ENCODE results near the gene ZNF697.

ZNF697 gene

GRCh38 chr1:119631086-119631432, 17.0 kb downstream of the ZNF697 start:
- no peaks in the 10 kb centered on the region for H3K79me2 ChIP-seq (ENCODE audit: insufficient read depth, low read length)
- no peaks in the 10 kb centered on the region for H3K36me3 ChIP-seq (ENCODE audit: low read length)
- no peak overlapping the region for H3K9ac ChIP-seq (ENCODE audit: low read length)
- H3K9me3 ChIP-seq (ENCODE audit: insufficient read depth, low read length) = no peaks in the 10 kb centered on the region
- H3K9me2 ChIP-seq (replicated peaks; ENCODE audit: insufficient read depth, low read length) = no peaks in the 10 kb centered on the region
- no peak overlapping the region for H2AFZ ChIP-seq (ENCODE audit: low read depth, low read length, severe bottlenecking)
- TF ChIP-seq CTCF (IDR thresholded peaks at IDR 0.05; ENCODE audit: insufficient read depth, low read length, poor library complexity, severe bottlenecking) (no peak), EZH2phosphoT487 (conservative IDR thresholded peaks at IDR 0.05; ENCODE audit: low read length) (no peak)
- no peak overlapping the region for H3K4me2 ChIP-seq (ENCODE audit: low read depth, low read length, poor library complexity, severe bottlenecking)
- H3K27me3 ChIP-seq (ENCODE audit: low read length) = no peaks in the 10 kb centered on the region
- no peak overlapping the region for H3K4me3 ChIP-seq (ENCODE audit: insufficient read depth, low read length, poor library complexity, severe bottlenecking)
- H3K27ac ChIP-seq (ENCODE audit: low read depth, low read length) = no peak overlapping the region
- no peaks in the 10 kb centered on the region for H3F3A ChIP-seq (ENCODE audit: insufficient read depth)
- H4K20me1 ChIP-seq (ENCODE audit: low read depth, low read length) = no peaks in the 10 kb centered on the region

DNA sequence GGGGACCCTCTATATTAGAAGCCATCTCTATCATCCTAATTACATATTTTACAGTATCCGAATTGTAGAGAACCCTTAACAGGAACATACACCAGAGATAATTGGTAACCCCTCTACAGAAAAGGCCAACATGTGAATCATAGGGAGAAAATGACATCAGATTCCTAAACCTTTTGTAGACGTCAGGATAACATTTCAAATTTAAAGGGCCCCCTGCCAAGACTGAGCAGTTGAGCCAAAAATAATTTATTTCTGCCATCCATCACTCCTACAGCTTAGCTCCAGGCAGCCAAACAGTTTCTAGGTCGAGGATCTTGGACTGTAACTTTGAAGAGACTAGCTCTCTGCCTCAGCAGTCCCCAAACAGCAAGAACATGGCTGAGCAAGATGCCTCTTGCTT, 21.2 kb downstream of the ZNF697 start:
- H3K9me2 ChIP-seq (replicated peaks; ENCODE audit: insufficient read depth, low read length) = no peaks in the 10 kb centered on the region
- H2AFZ ChIP-seq (ENCODE audit: low read depth, low read length, severe bottlenecking) = no peak overlapping the region
- no peak overlapping the region for H3K9ac ChIP-seq (ENCODE audit: low read length)
- H3K4me2 ChIP-seq (ENCODE audit: low read depth, low read length, poor library complexity, severe bottlenecking) = no peak overlapping the region
- no peaks in the 10 kb centered on the region for H3K9me3 ChIP-seq (ENCODE audit: insufficient read depth, low read length)
- no peaks in the 10 kb centered on the region for H3K27me3 ChIP-seq (ENCODE audit: low read length)
- no peak overlapping the region for H3K4me3 ChIP-seq (ENCODE audit: insufficient read depth, low read length, poor library complexity, severe bottlenecking)
- no peaks in the 10 kb centered on the region for H3F3A ChIP-seq (ENCODE audit: insufficient read depth)
- no peak for TF ChIP-seq CTCF (IDR thresholded peaks at IDR 0.05; ENCODE audit: insufficient read depth, low read length, poor library complexity, severe bottlenecking)
- TF ChIP-seq EZH2phosphoT487 (conservative IDR thresholded peaks at IDR 0.05; ENCODE audit: low read length) = no peak
- no peaks in the 10 kb centered on the region for H3K36me3 ChIP-seq (ENCODE audit: low read length)
- H3K79me2 ChIP-seq (ENCODE audit: insufficient read depth, low read length) = no peaks in the 10 kb centered on the region
- no peaks in the 10 kb centered on the region for H4K20me1 ChIP-seq (ENCODE audit: low read depth, low read length)
- H3K27ac ChIP-seq (ENCODE audit: low read depth, low read length) = no peak overlapping the region

GRCh38 chr1:119626011-119626545, 22.0 kb downstream of the ZNF697 start:
- H2AFZ ChIP-seq (ENCODE audit: low read depth, low read length, severe bottlenecking) = no peak overlapping the region
- no peak overlapping the region for H3K27ac ChIP-seq (ENCODE audit: low read depth, low read length)
- H3K79me2 ChIP-seq (ENCODE audit: insufficient read depth, low read length) = no peaks in the 10 kb centered on the region
- no peaks in the 10 kb centered on the region for H4K20me1 ChIP-seq (ENCODE audit: low read depth, low read length)
- no peaks in the 10 kb centered on the region for H3K36me3 ChIP-seq (ENCODE audit: low read length)
- H3K9ac ChIP-seq (ENCODE audit: low read length) = no peak overlapping the region
- no peaks in the 10 kb centered on the region for H3K9me2 ChIP-seq (replicated peaks; ENCODE audit: insufficient read depth, low read length)
- H3K27me3 ChIP-seq (ENCODE audit: low read length) = no peaks in the 10 kb centered on the region
- TF ChIP-seq EZH2phosphoT487 (conservative IDR thresholded peaks at IDR 0.05; ENCODE audit: low read length) = no peak
- TF ChIP-seq CTCF (IDR thresholded peaks at IDR 0.05; ENCODE audit: insufficient read depth, low read length, poor library complexity, severe bottlenecking) = no peak
- no peak overlapping the region for H3K4me3 ChIP-seq (ENCODE audit: insufficient read depth, low read length, poor library complexity, severe bottlenecking)
- no peaks in the 10 kb centered on the region for H3F3A ChIP-seq (ENCODE audit: insufficient read depth)
- H3K9me3 ChIP-seq (ENCODE audit: insufficient read depth, low read length) = no peaks in the 10 kb centered on the region
- H3K4me2 ChIP-seq (ENCODE audit: low read depth, low read length, poor library complexity, severe bottlenecking) = no peak overlapping the region

All from SU-DHL-6 (cell line).